Measurements from ENCODE around the gene NAV3. TPM values are rescaled to one million over a fixed set of nuclear protein-coding genes. Genes with fewer than 3 reads are reported as not detected.

NAV3 gene
- polyA plus RNA-seq, 1 experiment = 91.7 TPM

DNA sequence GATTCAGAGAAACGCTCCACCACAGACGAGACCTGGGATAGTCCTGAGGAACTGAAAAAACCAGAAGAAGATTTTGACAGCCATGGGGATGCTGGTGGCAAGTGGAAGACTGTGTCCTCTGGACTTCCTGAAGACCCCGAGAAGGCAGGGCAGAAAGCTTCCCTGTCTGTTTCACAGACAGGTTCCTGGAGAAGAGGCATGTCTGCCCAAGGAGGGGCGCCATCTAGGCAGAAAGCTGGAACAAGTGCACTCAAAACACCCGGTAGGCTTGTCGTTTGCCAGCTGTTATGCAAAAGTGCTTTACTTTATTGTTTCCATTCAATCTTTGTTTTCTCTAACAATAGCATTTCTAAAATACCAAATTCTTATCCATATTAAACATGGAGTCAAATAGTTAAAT, 287.3 kb downstream of the NAV3 start:
- H3K4me3 ChIP-seq (ENCODE audit: low read depth, low read length) = no peak overlapping the region
- ChIA-PET CTCF (interaction anchor here (0.7 to 1.6 kb wide), 2 partner anchors 29 to 116 kb away, joined by 3 read pairs; no protein-coding TSS in a partner anchor), POLR2A (no interaction called here)
- no peak for TF ChIP-seq CTCF (IDR thresholded peaks at IDR 0.05; ENCODE audit: insufficient read depth, low read depth, low read length)
- H3K27me3 ChIP-seq (ENCODE audit: control insufficient read depth, insufficient read depth, low read length) = no peaks in the 10 kb centered on the region
- peaks cover 7% of the 10 kb centered on the region for H3K36me3 ChIP-seq (ENCODE audit: control insufficient read depth, insufficient read depth, low read length)
- no peak for DNase-seq (ENCODE audit: low read depth)

DNA sequence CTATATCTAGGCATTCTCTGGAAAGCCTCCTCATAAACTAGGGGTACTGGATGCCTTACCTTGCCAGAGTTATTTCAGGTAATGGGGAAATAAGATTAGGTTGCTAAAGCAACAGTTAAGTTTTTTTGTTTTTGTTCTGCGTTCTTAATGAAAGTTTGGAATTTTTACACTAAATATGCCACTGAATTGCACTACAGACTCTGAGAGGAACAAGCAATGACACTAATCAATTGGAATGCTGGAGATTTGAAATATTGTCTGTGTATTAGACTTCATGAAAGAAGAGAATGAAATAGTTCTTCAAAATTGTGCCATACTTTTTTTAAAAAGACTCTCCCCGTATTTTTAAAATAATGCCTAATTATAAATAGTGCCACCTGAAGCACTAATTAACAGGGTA, 287.8 kb downstream of the NAV3 start:
- peaks cover 7% of the 10 kb centered on the region for H3K36me3 ChIP-seq (ENCODE audit: control insufficient read depth, insufficient read depth, low read length)
- no peak overlapping the region for H3K4me3 ChIP-seq (ENCODE audit: low read depth, low read length)
- no peak for DNase-seq (ENCODE audit: low read depth)
- CTCF ChIA-PET = interaction anchor here (0.7 to 1.6 kb wide), 4 partner anchors 13 to 191 kb away, joined by 3 read pairs; no protein-coding TSS in a partner anchor
- H3K27me3 ChIP-seq (ENCODE audit: control insufficient read depth, insufficient read depth, low read length) = no peaks in the 10 kb centered on the region
- TF ChIP-seq CTCF (IDR thresholded peaks at IDR 0.05; ENCODE audit: insufficient read depth, low read depth, low read length) = no peak
- POLR2A ChIA-PET = no interaction called here

DNA sequence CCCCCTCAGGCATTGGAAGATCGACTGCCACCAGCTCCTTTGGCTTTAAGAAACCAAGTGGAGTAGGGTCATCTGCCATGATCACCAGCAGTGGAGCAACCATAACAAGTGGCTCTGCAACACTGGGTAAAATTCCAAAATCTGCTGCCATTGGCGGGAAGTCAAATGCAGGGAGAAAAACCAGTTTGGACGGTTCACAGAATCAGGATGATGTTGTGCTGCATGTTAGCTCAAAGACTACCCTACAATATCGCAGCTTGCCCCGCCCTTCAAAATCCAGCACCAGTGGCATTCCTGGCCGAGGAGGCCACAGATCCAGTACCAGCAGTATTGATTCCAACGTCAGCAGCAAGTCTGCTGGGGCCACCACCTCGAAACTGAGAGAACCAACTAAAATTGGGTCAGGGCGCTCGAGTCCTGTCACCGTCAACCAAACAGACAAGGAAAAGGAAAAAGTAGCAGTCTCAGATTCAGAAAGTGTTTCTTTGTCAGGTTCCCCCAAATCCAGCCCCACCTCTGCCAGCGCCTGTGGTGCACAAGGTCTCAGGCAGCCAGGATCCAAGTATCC, 288.7 kb downstream of the NAV3 start:
- H3K27me3 ChIP-seq (ENCODE audit: control insufficient read depth, insufficient read depth, low read length) = no peaks in the 10 kb centered on the region
- POLR2A ChIA-PET = no interaction called here
- TF ChIP-seq CTCF (IDR thresholded peaks at IDR 0.05; ENCODE audit: insufficient read depth, low read depth, low read length) = no peak
- H3K4me3 ChIP-seq (ENCODE audit: low read depth, low read length) = no peak overlapping the region
- peaks cover 7% of the 10 kb centered on the region for H3K36me3 ChIP-seq (ENCODE audit: control insufficient read depth, insufficient read depth, low read length)
- CTCF ChIA-PET = interaction anchor here (0.8 to 1.2 kb wide), 3 partner anchors 12 to 27 kb away, joined by 3 read pairs; no protein-coding TSS in a partner anchor
- DNase-seq (ENCODE audit: low read depth) = no peak

- TF ChIP-seq CTCF (IDR thresholded peaks at IDR 0.05; ENCODE audit: insufficient read depth, low read depth, low read length) = no peak
- ChIA-PET CTCF (interaction anchor here (1.2 kb wide), 1 partner anchor 14 kb away, joined by 3 read pairs; no protein-coding TSS in a partner anchor), POLR2A (no interaction called here)
- H3K27me3 ChIP-seq (ENCODE audit: control insufficient read depth, insufficient read depth, low read length) = no peaks in the 10 kb centered on the region
- no peak for DNase-seq (ENCODE audit: low read depth)
- H3K36me3 ChIP-seq (ENCODE audit: control insufficient read depth, insufficient read depth, low read length) = peaks cover 7% of the 10 kb centered on the region
- no peak overlapping the region for H3K4me3 ChIP-seq (ENCODE audit: low read depth, low read length)
These were observed 289.6 kb downstream of the NAV3 start for GRCh38 chr12:78120306-78120705.

DNA sequence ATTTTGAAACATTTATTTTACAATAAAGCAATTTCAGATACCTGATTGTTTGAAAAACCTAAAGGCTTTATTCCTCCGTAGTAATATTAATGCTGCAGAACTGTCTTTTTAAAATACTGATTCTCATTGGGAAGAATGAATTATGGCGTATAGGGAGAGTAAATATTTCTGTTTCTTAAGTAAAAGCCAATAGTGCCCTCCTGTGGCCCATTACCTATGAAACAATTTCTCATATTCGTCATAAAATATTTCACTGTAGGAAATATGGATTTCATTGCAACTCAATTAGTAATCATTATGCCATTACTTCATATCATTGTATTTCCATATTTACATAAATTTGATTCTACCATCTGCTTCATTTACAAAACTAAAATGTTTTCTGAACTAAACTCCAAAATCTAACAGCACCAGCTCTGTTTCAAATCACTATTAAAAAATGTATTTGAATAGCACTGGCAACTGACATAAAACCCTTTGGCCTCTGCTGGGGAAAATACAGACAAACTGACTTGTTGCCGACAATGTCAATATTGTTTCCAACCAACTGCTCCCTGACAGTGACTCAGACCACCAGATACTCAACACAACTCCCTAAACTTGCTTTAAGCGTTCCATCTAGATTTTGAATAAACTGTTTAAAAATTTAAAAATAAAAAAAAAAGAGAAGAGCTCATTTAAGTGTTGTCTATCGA, 290.3 kb downstream of the NAV3 start:
- DNase-seq (ENCODE audit: low read depth) = no peak
- TF ChIP-seq CTCF (IDR thresholded peaks at IDR 0.05; ENCODE audit: insufficient read depth, low read depth, low read length) = 0 out of 2 replicates have a peak, but pooled peaks have one; percentile 4
- peaks cover 7% of the 10 kb centered on the region for H3K36me3 ChIP-seq (ENCODE audit: control insufficient read depth, insufficient read depth, low read length)
- H3K27me3 ChIP-seq (ENCODE audit: control insufficient read depth, insufficient read depth, low read length) = no peaks in the 10 kb centered on the region
- CTCF ChIA-PET = interaction anchor here (0.8 to 1.3 kb wide), 5 partner anchors 12 to 1086 kb away, joined by 3 to 4 read pairs (median 3); no protein-coding TSS in a partner anchor
- no peak overlapping the region for H3K4me3 ChIP-seq (ENCODE audit: low read depth, low read length)
- POLR2A ChIA-PET = no interaction called here
